Fibroblast of skin of right quadriceps (primary cell): Measurements from ENCODE around the gene KCNN1.
"Not testable (repeated sequence)": the region's sequence is repeated elsewhere in the genome, so short reads cannot be mapped to it uniquely, and the experiment has no call there.

Source experiments
- DNase-seq: peaks from one replicate; pipeline ENCODE4 v3.0.0-alpha.2; 2013

KCNN1 gene

GRCh38 chr19:18001777-18002345 lies 35.0 kb downstream of the KCNN1 start:
- peak; percentile 11 for DNase-seq

DNA sequence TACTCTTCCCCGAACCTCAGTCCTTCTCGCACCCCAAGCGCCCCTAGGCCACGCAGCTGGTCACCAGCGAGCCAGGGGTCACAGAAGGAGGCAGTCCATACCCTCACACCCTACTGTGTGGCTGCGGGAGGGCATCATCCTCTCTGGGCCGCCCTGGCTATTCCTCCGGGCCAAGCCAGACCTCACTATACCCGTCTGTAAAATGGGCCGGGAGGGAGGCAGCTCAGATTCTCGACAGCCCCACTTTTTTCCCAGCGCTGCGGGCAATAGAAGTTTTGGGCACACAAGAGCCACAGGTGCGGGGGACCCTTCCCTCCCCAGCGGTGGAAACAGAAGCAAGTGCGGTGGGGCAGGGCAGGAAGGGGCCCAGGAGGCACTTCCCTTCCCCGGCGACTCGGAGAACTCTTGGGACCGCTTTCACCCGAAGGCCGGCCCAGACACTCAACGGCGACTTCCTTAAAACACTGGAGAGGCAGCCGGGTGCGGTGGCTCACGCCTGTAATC lies 35.5 kb downstream of the KCNN1 start:
- DNase-seq = no peak

GRCh38 chr19:18005750-18006149 lies 38.8 kb downstream of the KCNN1 start:
- not testable (repeated sequence) for DNase-seq

DNA sequence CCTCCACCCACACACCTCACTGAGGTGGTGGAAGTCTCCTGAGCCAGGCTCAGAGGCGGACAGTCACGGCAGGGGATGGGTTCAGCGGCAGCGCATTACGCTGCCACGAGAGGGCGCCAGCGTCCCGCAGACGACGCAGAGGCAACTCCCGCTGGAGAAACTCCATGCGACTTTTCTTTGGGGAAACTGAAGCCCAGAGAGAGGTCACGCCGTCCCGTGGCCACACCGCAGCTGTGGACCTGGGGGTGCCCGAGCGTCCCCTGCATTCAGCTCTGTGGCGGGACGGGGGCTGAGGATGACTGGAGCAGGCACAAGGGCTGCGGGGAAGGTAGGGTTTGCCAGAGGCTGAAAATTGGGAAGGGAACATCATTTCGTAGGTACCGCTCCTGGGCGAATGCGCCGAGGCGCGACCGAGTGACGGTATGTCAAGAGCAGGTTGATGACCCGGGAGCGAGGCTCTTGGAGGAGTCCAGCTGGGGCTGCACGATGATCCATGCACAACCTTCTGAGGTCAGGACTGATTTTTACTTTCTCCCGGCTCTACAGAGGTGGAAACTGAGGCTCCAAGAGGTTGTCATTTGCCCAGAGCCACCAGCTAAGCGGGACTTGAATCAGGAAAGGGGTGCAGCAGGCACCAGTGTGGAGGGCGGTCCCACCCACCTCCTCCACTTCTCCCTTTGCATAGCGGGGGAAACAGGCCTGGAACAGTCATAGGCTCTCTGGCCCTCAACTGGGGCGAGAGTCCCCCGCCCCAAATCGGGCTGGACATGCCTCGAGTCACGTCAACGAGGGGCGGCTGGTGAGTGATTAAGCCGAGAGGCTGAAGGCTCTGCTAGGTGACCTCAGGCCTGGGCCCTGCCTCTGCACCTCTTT lies 40.4 kb downstream of the KCNN1 start:
- DNase-seq = peak; percentile 64

DNA sequence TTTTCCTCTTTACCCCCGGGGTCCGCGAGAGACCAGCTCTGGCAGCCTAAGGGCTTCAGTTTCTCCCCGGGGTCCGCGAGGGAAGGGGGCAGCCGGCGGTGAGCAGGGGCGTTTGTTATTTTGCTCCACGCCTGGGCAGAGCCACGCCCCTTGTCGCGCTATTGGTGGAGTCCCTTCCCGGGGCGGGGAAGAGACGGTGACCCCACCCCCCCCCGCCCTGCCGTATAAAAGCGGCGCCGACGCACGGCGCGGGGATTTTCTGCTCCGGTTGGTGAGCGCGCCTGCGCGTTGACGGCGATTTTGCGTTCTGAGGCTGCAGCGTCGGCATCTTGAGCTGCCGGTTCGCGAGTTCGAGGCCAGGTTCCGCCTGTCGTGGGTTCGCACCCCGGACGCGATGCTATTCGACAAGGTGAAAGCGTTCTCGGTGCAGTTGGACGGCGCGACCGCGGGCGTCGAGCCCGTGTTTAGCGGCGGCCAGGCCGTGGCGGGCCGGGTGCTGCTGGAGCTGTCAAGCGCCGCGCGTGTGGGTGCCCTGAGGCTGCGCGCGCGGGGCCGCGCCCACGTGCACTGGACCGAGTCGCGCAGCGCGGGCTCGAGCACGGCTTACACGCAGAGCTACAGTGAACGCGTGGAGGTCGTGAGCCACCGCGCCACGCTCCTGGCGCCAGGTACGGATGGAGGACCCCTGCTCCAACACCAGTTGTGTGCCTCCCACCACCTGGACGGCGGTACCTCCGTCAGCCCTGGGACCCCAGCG lies 41.2 kb downstream of the KCNN1 start, which contains the start of gene ARRDC2:
Gene ARRDC2, plus strand, starts transcription at position 254 of the 757 bp plus-strand sequence. Its CDS starts 141 bp downstream, at position 395.
- peak; percentile 92 for DNase-seq

DNA sequence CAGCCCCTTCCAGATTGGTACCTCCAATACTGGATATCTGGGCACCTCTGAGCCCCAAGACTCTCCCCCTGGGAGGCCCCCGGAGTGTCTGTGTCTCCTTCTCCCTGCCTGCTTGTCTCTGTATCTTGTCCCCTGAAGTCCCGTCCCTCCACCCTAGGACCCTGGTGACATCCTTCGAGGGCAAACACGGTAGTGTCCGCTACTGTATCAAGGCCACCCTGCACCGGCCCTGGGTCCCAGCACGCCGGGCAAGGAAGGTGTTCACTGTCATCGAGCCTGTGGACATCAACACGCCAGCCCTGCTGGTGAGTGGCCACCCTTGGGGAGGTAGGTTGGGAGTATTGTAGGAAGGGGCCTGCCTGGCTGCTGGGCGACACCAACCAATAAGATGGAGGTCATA lies 41.9 kb downstream of the KCNN1 start:
- DNase-seq = no peak

- peak; percentile 40 for DNase-seq
Observed at GRCh38 chr19:18009412-18010066, 42.6 kb downstream of the KCNN1 start.

GRCh38 chr19:18010149-18010548 lies 43.2 kb downstream of the KCNN1 start:
- DNase-seq = no peak

DNA sequence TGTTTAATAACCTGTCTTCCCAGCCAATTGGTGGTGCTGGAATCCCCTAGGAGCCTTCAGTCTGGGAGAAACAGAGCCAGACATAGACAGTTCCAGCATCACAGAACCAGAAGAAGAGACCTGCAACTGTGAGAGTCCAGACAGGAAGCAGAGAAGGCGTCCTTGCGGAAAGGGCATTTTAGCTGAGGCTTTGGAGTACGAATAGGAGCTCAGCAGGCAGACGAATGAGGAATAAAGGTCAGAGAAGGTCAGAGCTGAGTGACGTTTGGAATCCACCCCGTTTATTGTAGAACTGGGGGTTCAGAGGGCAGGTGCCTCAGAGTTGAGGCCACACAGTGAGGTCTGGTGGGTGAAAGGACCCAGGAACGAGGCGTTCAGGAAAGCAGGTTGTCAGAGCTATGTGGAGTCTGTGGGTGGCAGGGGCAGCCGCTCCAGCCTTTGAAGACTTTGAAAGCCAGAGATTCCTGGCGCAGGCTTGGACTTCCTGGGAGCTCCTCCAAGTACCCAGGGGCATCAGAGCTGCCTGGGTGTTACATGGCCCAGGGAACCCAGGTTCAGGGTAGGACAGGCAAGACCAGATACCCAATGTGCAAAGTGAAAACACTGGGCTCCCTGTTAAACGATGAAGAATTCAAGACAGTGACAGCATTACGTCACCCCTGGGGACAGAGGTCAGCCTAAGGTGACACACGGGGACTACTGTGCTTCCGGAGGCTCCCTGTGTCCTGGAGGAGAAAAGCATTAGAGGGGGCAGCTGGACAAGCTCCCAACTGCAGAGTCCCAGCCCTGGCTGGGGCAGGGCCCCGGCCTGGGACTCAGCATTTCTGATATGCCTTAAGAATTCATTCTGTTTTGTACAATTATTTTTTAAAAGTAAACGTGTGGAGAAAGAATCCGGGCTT lies 46.6 kb downstream of the KCNN1 start:
- no peak for DNase-seq

DNA sequence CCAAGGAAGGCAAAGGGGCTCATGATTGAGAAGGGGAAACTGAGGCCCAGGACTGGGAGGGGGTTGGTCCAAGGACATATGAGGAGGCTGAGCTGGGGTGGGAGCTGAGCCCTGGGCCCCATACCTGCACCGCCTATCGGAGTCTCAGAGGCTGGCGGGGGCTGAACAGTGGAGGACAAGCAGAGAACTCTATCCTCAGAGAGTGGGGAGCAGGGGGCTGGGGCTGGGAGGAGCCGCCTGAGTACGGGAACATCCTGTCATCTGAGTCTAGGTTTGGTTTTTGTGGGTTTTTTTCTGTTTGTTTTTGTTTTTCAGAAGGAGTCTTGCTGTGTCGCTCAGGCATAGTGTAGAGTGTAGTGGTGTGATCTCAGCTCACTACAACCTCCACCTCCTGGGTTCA lies 47.3 kb downstream of the KCNN1 start:
- DNase-seq = no peak

DNA sequence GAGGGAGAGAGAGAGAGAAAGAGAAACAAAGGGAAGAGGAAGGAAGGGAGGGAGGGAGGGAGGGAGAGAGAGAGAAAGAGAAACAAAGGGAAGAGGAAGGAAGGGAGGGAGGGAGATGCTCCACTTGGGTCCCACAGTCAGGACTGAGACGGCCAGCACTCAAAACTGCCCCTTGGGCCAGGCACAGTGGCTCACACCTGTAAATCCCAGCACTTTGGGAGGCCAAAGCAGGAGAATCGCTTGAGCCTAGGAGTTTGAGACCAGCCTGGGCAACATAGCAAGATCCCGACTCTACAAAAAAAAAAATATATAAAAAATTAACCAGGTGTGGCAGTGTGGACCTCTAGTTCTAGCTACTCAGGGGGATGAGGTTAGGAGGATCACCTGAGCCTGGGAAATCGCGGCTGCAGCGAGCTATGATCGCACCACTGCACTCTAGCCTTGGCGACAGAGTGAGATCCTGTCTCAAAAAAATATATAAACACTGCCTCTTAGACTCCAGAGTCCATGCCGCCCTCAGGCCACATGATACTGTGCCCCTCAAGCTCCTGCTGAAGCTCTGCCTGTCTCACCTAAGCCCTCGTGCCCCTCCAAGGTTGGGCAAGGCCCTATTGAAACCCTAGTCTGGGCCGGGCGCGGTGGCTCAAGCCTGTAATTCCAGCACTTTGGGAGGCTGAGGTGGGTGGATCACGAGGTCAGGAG lies 49.5 kb downstream of the KCNN1 start:
- DNase-seq = no peak

DNA sequence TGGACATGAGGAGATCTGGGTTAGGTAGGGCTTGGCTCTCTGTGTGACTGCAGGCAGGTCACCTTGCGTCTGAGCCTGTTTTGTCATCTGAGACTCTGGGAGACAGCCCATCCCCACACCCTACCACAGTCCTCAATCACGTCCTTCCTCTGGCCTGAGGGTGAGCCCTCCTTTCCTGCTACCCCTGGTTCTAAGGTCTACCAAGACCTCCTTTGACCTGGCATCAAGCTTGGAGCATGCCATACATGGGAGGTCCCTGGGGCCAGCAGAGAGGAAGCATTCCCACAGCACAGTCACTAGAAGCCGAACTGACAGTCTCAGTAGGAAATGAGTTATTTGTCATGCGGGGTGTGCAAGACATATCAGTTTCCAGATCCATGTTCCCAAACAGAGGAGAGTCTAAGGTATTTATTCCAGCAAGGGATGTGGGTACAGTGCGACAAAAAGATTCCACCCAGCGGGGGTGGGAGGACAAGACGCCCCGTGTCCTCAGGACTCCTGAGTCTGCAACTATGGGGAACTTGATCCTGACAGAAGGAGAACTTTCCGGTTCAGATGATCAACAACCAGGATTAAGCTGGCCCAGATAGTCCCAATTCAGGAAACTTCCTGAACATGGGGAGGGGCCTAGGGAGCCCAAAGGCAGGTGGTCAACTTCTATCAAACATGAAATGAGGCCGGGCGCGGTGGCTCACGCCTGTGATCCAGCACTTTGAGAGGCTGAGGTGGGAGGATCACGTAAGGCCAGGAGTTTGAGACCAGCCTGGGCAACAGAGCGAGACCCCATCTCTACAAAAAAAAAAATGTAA lies 50.6 kb downstream of the KCNN1 start:
- no peak for DNase-seq

DNA sequence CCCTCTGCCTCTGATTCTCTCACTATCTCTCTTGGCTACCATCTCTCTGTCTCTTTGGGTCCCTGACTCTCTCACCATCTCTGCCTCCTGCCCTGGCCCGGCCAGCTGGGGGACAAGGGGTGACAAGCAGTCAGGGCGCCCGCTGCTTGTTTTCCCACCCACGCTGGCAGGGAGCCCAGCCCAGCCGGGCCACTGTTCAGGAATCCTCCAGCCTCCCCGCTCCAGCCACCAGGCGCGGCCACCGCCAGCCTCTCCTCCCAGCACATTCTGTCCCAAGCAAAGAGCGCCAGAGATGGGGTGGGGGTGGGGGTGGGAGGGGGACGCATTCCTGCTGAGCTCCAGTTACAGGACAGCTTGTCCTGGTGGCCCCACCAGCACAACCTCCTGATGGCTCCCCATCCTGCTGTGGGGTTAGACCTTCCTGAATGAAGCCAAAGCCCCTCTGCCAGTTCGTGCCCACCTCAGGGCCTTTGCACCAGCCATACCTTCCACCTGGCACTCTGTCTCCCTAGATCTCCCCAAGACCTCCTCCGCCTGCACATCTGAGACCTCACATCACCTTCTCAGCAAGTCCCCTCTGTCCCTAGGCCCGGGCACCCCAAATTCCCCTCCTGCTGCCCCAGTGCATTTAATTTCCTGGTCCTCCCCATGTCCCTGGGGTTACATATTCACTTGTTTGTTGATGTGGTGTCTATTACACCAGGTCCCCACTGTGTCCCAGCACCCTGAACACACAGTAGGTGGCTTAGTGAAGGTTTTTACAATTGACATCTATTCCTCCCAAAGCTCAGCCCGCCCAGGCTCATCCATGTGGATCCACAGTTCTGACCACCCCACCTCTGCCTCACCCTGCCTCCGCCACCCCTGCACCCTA lies 53.5 kb downstream of the KCNN1 start:
- DNase-seq = peak; percentile 21

DNA sequence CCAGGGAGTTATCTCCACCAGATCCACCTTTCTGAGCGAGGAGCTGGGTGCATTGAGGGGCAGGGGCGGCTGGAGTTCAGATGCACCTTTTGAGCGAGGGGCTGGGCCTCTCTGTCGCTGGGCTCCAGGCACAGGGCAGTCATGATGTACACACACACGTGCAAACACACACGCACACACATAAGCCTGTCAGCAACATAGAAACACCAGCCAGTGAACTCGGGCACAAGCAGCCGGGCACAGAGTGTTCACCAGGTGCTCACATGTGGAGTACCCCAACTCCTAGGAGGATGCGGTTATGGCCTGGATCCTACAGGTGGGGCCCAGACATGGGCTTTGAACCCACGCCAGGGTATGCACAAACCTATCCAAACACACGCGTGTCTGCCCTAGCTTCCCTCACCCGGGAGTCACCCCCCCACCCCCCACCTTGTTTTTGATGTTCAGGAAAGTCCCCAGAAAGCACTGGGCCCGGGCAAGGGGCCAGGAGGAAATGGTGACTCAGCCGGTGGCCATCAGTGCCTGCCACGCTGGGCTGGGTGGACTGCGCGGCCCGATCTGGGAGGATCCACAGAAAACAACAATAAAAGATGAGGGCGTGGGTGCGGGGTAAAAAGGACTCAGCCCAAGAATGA lies 54.3 kb downstream of the KCNN1 start:
- peak; percentile 87 for DNase-seq

DNA sequence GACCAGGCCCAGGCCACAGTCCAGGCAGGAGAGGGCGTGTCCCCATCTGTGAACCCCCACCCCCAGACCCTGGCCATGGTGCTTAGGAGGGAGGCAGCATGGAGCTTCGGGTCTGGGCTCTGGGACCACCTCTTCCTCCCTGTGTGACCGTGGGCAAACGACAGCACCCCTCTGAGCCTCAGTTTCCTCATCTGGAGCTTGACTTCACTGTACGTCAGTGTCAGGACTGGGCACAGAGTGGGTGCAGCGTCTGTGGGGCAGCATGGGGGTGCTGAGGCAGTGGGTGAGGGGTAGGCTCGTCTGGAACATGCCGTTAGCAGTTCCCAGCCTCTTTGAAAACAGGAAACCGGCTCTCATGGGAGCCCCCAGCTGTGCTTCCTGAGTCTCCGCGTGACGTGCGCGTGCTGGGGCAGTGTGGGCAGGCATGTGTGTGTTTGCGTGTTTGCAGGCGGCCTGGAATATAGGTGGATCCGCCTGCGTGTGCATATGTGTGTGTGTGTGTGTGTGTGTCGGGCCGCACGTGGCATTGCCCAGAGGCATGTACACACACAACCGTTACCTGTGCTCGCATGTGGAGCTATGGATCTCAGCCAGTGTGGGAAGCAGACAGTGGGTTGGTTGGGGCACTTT lies 56.8 kb downstream of the KCNN1 start:
- peak; percentile 72 for DNase-seq

GRCh38 chr19:18027151-18027550 lies 60.2 kb downstream of the KCNN1 start:
- no peak for DNase-seq

GRCh38 chr19:18029617-18030338 lies 62.9 kb downstream of the KCNN1 start:
- DNase-seq = no peak
